Fibroblast of lung (primary cell): ENCODE measurements around the gene ZNF346. TPM values are rescaled to one million over a fixed set of nuclear protein-coding genes. Genes with fewer than 3 reads are reported as not detected.
A peak's percentile ranks its signal among the peaks of the same experiment; 100 is the strongest.

ENCODE experiments used
- DNase-seq, 2 donors: peaks; one replicate each; pipeline versions ENCODE4 v3.0.0 to v3.0.0-alpha.2; 2010; ENCODE audit warnings: low read depth in 2 of 2
- H2AFZ ChIP-seq: 2 replicates; pipeline ENCODE4 v1.5.1; 2012; ENCODE audit warnings: low read length, control low read depth, inconsistent platforms
- H3K27ac ChIP-seq: 2 replicates; pipeline ENCODE4 v1.5.1; 2011; ENCODE audit warnings: low read length, control low read depth; ENCODE audit not compliant: insufficient read depth
- H3K27me3 ChIP-seq: 2 replicates; pipeline ENCODE4 v1.5.1; 2011; ENCODE audit warnings: mild to moderate bottlenecking, low read length; ENCODE audit not compliant: control insufficient read depth, insufficient read depth
- H3K36me3 ChIP-seq: 2 replicates; pipeline ENCODE4 v1.5.1; 2011; ENCODE audit warnings: low read length; ENCODE audit not compliant: control insufficient read depth, insufficient read depth
- H3K4me1 ChIP-seq: 2 replicates; pipeline ENCODE4 v1.5.1; 2011; ENCODE audit warnings: low read length; ENCODE audit not compliant: control insufficient read depth, insufficient read depth; ENCODE audit errors: extremely low read depth
- H3K4me2 ChIP-seq: 2 replicates; pipeline ENCODE4 v1.5.1; 2011; ENCODE audit warnings: low read length, control low read depth; ENCODE audit not compliant: insufficient read depth; ENCODE audit errors: extremely low read depth
- H3K4me3 ChIP-seq, 4 experiments: fragments of 200-600 bp in 1 of 4; sonication (generic) in 1 of 4; replicated peaks in 1 of 4; 2 replicates each; pipeline ENCODE4 v1.5.1; 2011 to 2016; ENCODE audit warnings: low read length in 4 of 4, low read depth in 3 of 4, mild to moderate bottlenecking in 3 of 4, control low read depth in 2 of 4, inconsistent platforms in 1 of 4, mixed read lengths in 1 of 4; ENCODE audit not compliant: insufficient read depth in 1 of 4; ENCODE audit errors: control extremely low read depth in 1 of 4
- H3K79me2 ChIP-seq: 2 replicates; pipeline ENCODE4 v1.5.1; 2012; ENCODE audit warnings: mild to moderate bottlenecking, low read length, inconsistent platforms; ENCODE audit not compliant: control insufficient read depth, insufficient read depth
- H3K9ac ChIP-seq: 2 replicates; pipeline ENCODE4 v1.5.1; 2011; ENCODE audit warnings: mild to moderate bottlenecking, low read length, control low read depth; ENCODE audit not compliant: insufficient read depth
- H3K9me3 ChIP-seq: 2 replicates; pipeline ENCODE4 v1.5.1; 2012; ENCODE audit warnings: low read depth, low read length; ENCODE audit not compliant: control insufficient read depth, insufficient read depth
- H4K20me1 ChIP-seq: 2 replicates; pipeline ENCODE4 v1.5.1; 2011; ENCODE audit warnings: low read length; ENCODE audit not compliant: control insufficient read depth, insufficient read depth; ENCODE audit errors: extremely low read depth
- CTCF ChIP-seq, 2 donors: IDR thresholded peaks in 1 of 2; conservative IDR thresholded peaks in 1 of 2; 1 replicate in 1 of 2; 2 replicates in 1 of 2; pipeline ENCODE4 v1.5.1; 2011 to 2012; ENCODE audit warnings: low read length in 2 of 2, control low read depth in 1 of 2, inconsistent platforms in 1 of 2, low read depth in 1 of 2, mild to moderate bottlenecking in 1 of 2
- EZH2 ChIP-seq: IDR thresholded peaks from 2 replicates; pipeline ENCODE4 v1.5.1; 2012; ENCODE audit warnings: low read length, control low read depth, mild to moderate bottlenecking; ENCODE audit errors: missing control alignments
- polyA plus RNA-seq, 2 donors: library from polyadenylated mRNA; depleted of rRNA in 1 of 2; stranded (reverse) in 1 of 2; unstranded in 1 of 2; fragments of >200 nt; gene quantifications; 2 replicates each; pipeline ENCODE4 v1.2.1, GENCODE V29; 2011 to 2012; ENCODE audit warnings: missing spikeins in 1 of 2
- total RNA-seq: library from RNA; depleted of rRNA; stranded (reverse); fragments of >200 nt; gene quantifications from 2 replicates; pipeline ENCODE4 v1.2.1, GENCODE V29; 2014

The ZNF346 gene
- total and polyA plus RNA-seq, 2 donors (not counting 1 experiment from before 2014, with no cell fraction given): 14.0 to 14.9 TPM

- Histone ChIP-seq H3K79me2 (peaks cover 84% of the 10 kb centered on the region), H3K4me2 (no peak overlapping the region), H3K27ac (no peak overlapping the region), H2AFZ (no peak overlapping the region), H3K9me3 (no peaks in the 10 kb centered on the region), H3K36me3 (no peaks in the 10 kb centered on the region), H4K20me1 (peaks cover 2% of the 10 kb centered on the region), H3K27me3 (no peaks in the 10 kb centered on the region), H3K4me1 (peaks cover 4% of the 10 kb centered on the region), H3K4me3 (no peak overlapping the region), H3K9ac (no peak overlapping the region)
- TF ChIP-seq CTCF (conservative IDR thresholded peaks at IDR 0.05 in 1 of 2, IDR thresholded peaks at IDR 0.05 in 1 of 2; ENCODE audit: low read depth in 1 of 2, low read length in 2 of 2) (no peak), EZH2 (no peak)
- no peak for DNase-seq
These were observed 27.4 kb upstream of the ZNF346 start for GRCh38 chr5:176995122-176995490.

GRCh38 chr5:176995896-176996767 lies 26.4 kb upstream of the ZNF346 start:
- peaks cover 2% of the 10 kb centered on the region for H4K20me1 ChIP-seq
- H3K4me2 ChIP-seq: no peak overlapping the region
- TF ChIP-seq EZH2 (no peak), CTCF (conservative IDR thresholded peaks at IDR 0.05 in 1 of 2, IDR thresholded peaks at IDR 0.05 in 1 of 2; ENCODE audit: low read depth in 1 of 2, low read length in 2 of 2) (no peak)

GRCh38 chr5:176996780-176997179 lies 25.7 kb upstream of the ZNF346 start:
- Histone ChIP-seq H2AFZ (no peak overlapping the region), H3K4me3 (no peak overlapping the region), H3K79me2 (peaks cover 86% of the 10 kb centered on the region), H3K4me1 (peaks cover 4% of the 10 kb centered on the region), H3K9ac (no peak overlapping the region), H3K4me2 (no peak overlapping the region), H3K27ac (no peak overlapping the region), H3K27me3 (no peaks in the 10 kb centered on the region), H3K9me3 (no peaks in the 10 kb centered on the region), H4K20me1 (peaks cover 2% of the 10 kb centered on the region), H3K36me3 (no peaks in the 10 kb centered on the region)
- no peak for TF ChIP-seq EZH2
- no peak for TF ChIP-seq CTCF (conservative IDR thresholded peaks at IDR 0.05 in 1 of 2, IDR thresholded peaks at IDR 0.05 in 1 of 2; ENCODE audit: low read depth in 1 of 2, low read length in 2 of 2)
- no peak for DNase-seq

More at GRCh38 chr5:176995896-176996767, 26.4 kb upstream of the ZNF346 start:
- peaks cover 4% of the 10 kb centered on the region for H3K4me1 ChIP-seq
- peaks cover 86% of the 10 kb centered on the region for H3K79me2 ChIP-seq
- no peaks in the 10 kb centered on the region for H3K36me3 ChIP-seq
- peak; percentile 60 to 72 for DNase-seq
- H3K4me3 ChIP-seq: no peak overlapping the region
- H3K27ac ChIP-seq: peak overlapping the region; percentile 31
- H3K9ac ChIP-seq: no peak overlapping the region
- no peaks in the 10 kb centered on the region for H3K9me3 ChIP-seq
- H2AFZ ChIP-seq: no peak overlapping the region
- H3K27me3 ChIP-seq: no peaks in the 10 kb centered on the region
